Stimulated activated CD8-positive, alpha-beta memory T cell treated with anti-CD3 and anti-CD28 coated beads, Interleukin-7, amount 100 ng/mL, for 1 hour (primary cell): ENCODE measurements around the gene ST3GAL3.

Experiments used
- DNase-seq, 2 donors: peaks; one replicate each; pipeline ENCODE4 v3.0.0-alpha.2; 2020; ENCODE audit warnings: low read depth in 2 of 2

The ST3GAL3 gene

DNA sequence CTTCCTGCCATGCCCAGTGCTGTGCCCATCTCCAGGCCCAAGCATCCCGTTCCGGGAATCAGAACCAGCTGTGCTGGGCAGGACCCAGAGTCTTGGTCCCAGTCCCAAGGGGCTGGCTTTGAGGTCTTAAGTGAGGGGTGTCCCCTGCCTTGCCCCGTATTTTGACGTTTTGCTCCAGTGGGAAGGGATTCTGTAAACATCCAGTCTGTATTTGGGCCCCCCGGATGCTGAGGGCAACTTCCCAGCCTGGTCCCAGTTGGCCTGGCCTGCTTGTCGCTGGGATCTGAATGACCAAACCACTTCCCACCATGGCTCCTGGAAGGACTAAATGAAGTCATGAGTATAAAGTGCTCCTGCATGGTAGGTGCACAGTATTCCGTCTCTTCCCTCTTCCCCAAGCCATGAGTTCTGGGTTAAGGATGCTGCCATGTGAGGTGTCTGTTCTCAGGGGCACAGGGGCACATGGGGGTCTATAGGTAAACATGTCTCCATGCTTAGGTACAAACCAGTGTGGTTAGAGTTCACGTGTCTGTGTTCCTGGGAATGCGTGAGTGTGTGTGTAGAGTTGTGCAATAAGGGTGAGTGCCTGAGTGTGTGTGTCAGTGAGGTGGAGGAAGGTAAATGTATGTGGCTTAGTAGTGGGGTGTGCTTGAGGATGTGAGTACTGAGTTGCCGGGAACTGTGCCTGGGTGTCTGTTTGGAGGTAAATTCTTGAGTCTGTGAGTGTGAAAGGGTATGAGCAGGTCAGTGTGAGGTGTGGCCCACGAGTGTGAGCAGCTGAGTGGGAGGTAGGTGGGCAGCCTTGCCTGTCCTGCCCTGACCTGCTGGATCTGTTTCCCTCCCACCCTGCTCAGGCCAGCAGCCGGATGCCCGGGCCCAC is 273.2 kb downstream of the ST3GAL3 start:
- DNase-seq = no peak
